HG02588 (cell line): ENCODE data around the gene THSD4.

ENCODE experiments used
- ATAC-seq: cut with Tn5 transposase; IDR thresholded peaks from one replicate; pipeline ENCODE4 v1.9.1; 2021; ENCODE audit warnings: mild to moderate bottlenecking, moderate library complexity; ENCODE audit not compliant: unreplicated experiment

The THSD4 gene

DNA sequence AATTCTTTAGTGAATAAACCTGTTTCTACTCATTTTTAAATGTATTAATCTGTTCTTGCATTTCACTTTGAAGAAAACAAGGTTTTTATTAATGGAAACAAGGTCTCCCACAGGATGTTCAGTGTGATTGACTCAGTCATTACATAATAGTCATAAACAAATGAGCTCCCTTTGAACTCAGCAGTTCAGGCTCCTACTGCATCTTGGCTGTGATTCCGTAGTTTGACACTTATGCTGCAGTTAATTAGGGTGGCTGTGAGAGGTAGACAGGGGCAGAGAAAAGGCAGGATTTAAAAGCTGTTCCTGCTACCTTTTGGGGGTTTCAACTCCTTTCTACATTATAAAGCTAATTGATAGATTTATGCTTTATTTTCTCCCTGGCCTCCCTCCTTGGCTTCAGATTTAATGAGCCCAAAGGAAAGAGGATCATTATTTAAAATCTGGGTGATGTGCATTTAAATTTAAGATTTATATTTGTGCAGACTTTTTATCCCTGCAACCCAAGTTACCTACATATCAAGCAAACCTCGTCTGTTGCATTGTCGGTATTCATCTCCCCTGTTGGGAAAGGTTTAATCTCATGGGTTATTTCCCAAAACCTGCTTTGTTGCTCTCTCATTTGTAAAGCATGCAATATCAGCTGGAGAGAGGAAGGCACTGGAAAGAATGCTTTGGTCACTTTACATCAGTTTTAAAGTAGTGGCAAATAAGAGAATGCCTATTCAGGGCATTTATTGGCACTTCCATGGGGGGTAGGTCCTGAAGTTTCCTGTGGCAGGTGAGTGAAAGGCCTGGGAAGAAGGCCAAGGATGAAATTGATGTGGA lies 350.1 kb downstream of the THSD4 start:
- no peak for ATAC-seq

GRCh38 chr15:71468715-71469114 lies 353.4 kb downstream of the THSD4 start:
- ATAC-seq, result no peak

DNA sequence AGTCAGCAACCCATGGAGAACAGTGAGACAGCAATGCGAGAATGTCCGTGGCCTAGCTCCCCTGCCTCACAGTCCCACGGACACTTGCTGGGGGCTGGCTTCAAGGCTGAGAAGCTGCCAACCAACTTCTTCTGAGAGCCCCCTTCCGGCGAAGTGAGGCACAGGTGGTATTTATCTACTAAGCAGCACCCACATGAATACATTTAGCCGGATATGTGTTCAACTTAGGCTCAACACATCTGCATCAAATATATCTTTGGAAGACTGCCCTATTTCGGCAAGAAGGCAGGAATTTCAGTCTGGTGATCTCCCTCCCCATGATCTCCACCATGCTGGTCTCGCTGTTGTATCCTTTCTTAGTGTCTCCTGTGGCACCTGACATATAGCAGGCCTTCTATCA lies 354.1 kb downstream of the THSD4 start:
- ATAC-seq, result no peak

- ATAC-seq, result no peak
Observed at GRCh38 chr15:71471347-71471746, 356.1 kb downstream of the THSD4 start.

DNA sequence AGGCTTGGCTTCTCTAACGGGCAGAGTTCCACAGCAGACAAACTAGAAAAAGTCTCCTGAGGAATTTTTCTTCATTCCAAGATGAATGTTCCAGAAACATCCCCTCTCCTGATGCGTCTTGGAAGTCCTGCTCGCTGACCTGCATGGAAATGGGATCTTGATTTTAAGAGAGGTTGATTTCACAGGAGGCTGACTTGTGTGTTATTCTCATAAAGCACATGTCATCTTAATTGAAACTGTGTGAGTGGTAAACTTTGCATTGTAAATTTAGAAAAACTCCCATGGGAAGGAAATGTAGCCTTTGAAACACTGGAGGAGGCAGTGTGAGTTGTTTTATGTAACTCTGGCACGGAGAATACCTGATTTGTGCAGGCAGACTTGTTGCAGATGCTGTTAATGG lies 357.3 kb downstream of the THSD4 start:
- no peak for ATAC-seq

DNA sequence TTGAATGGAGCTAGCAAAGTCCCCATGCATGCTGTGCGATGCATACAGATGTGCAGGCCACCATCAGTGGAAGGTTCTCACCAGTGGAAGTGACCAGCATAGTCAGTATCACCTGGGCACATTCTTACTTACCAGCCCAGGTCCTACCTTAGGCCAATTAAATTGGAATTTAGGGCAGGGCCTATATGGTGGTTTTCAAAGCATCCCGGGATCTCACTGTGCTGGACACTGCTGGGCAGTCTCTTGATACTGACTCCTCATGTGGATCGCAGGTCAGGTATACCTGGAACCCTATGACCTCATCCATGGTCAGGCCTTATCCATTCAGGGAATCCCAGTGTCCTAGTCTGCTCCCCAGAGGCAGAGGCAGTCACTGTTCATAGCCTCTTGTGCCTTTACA lies 358.5 kb downstream of the THSD4 start:
- no peak for ATAC-seq

DNA sequence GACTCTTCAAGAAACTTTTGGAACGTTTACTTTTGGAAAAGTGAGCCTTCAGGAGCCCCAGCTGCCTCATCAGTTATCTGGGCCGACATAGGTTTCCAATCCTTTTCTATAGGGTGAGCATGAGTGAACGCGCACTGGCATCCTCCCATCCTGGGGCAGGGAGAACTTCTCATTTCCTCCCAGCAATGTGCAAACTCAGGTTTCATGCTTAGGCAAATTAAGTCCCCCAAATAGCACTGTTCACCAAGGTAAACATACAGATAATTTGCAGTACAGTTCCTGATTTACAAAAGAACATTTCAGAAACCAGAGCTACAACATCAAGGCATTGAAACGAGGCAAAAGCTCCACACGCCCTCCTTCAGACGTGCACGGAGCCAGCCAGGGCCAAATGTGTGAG lies 361.6 kb downstream of the THSD4 start:
- ATAC-seq, result no peak

DNA sequence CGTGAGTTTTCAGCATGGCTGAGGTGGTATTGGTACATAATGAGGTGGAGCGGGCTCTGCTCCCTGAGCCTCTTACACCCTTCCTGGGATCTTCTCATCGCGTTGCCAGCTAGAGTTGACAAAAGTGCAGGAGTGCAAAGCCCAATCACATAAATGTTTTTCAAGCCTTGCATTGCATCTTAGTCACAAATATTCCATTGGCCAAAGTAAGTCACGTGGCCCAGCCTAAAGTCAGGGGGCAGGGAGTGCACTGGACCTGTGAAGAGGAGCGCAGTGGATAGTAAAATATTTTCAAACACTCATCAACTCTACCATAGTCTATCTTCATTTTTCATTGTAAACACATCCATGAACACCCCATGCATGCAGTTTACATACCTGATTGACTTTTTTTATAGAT lies 365.3 kb downstream of the THSD4 start:
- no peak for ATAC-seq

DNA sequence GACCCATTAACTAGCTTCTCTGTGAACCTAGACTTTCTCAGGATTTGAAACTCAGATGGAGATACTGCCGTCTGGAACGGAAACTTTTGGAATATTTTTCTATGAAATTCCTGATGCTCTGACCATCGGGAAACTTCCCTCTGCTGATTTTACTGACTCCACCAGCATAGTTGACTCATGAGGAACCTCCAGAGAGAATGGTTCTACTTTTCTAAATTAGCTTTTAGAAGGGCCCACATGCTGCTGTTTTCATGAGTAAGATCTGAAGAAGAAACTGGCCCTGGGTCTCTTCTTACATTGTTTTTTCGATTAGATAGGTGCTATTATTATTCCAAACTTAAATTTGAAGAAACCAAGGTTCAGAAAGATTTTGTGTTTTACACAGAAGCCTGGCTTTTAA lies 368.8 kb downstream of the THSD4 start:
- ATAC-seq, result no peak

GRCh38 chr15:71485094-71485693 lies 369.9 kb downstream of the THSD4 start:
- ATAC-seq, result no peak

- ATAC-seq, result no peak
Observed at GRCh38 chr15:71489570-71489969, 374.3 kb downstream of the THSD4 start.

- ATAC-seq, result no peak
Observed at GRCh38 chr15:71493526-71493925, 378.3 kb downstream of the THSD4 start.

GRCh38 chr15:71494563-71495397 lies 379.5 kb downstream of the THSD4 start:
- ATAC-seq, result no peak

GRCh38 chr15:71495398-71495780 lies 380.1 kb downstream of the THSD4 start:
- no peak for ATAC-seq

- no peak for ATAC-seq
Observed at GRCh38 chr15:71496336-71496955, 381.2 kb downstream of the THSD4 start.

- no peak for ATAC-seq
Observed at GRCh38 chr15:71501344-71502076, 386.2 kb downstream of the THSD4 start.

DNA sequence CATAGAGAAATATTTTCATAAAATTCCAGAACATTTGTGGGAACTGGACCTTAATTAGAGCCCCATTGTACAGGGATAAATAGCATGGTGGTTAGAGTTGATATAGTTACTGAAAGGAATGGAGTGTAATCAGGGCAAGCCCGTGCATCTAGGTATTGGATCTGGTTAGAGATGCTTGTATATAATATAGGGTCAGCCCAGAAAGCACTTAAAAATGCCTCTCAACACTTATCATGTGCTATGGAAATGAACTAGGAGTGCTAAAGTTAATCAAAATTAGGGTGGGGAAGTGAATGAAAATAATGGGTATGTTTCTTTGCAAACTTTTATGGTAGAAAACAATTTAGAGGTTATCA lies 386.8 kb downstream of the THSD4 start:
- ATAC-seq, result no peak

- no peak for ATAC-seq
Observed at GRCh38 chr15:71505962-71506361, 390.7 kb downstream of the THSD4 start.

DNA sequence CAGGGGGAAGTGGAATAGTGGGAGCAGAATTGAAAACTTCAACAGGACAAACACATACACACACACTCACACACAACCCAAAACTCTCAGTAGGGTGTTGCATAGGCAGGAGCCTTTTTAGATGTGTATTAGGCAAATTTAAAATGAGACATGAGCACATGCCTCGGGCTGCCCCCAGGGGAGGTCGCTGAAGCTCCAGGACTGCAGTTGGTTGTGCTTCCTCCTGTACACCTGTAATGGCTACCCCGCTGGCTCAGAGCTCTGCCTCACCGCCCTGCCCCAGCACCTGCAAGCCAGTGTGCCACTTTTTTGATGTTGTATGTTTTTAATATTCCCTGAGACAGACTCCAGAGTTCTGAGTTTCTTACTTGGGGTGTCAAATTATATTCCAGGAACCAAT lies 391.7 kb downstream of the THSD4 start:
- ATAC-seq, result no peak

DNA sequence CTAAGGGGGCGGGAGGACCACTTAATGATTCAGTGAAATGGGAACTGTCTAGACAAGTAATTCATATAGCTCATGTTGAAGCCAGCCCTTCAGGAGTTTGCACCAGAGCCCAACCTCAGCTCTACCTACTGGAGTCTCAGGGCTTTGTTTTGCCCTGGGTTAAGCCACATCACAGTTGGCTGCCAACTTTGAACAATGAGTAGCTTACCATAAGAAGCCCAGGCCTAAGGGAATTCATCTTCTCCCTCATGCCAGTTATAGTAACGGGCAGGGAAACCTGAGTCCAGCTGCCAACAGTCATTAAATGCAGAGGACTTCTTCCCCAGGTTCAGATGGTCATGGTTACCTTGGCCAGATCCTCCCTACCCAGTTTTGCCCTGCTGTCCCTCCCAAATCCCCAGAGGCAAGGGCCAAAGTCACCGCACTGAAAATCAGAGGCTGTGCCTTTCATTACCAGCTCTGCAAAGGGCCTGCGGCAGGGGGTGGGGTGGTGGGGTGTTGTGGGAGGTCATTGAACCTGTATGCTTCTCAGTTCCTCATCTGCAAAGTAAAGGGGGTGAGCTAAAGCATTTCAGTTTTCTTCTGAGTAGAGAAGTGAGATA lies 392.9 kb downstream of the THSD4 start:
- ATAC-seq, result peak; percentile 72
